UCSD-AML1 (cell line): ENCODE measurements around the gene MICA.
"Not testable (repeated sequence)": the region's sequence is repeated elsewhere in the genome, so short reads cannot be mapped to it uniquely, and the experiment has no call there.

Source experiments
- DNase-seq: peaks from one replicate; lab custom pipeline; 2025; ENCODE audit not compliant: unreplicated experiment; lab: John Stamatoyannopoulos, UW

MICA gene

GRCh38 chr6:31412506-31412905 lies 9.1 kb downstream of the MICA start:
- no peak for DNase-seq

GRCh38 chr6:31414148-31414770 lies 10.9 kb downstream of the MICA start:
- not testable (repeated sequence) for DNase-seq

- DNase-seq: no peak
These were observed 11.4 kb downstream of the MICA start for GRCh38 chr6:31414771-31415265.

GRCh38 chr6:31416394-31417014 lies 13.1 kb downstream of the MICA start:
- DNase-seq: no peak

- no peak for DNase-seq
These were observed 14.9 kb downstream of the MICA start for GRCh38 chr6:31418251-31418650.

- no peak for DNase-seq
These were observed 16.4 kb downstream of the MICA start for GRCh38 chr6:31419842-31420241.

GRCh38 chr6:31420546-31420945 lies 17.2 kb downstream of the MICA start:
- DNase-seq: no peak

GRCh38 chr6:31422587-31422986 lies 19.2 kb downstream of the MICA start:
- DNase-seq: no peak

GRCh38 chr6:31423550-31423949 lies 20.2 kb downstream of the MICA start:
- DNase-seq: no peak

GRCh38 chr6:31426395-31427354 lies 23.3 kb downstream of the MICA start:
- DNase-seq: no peak

GRCh38 chr6:31430449-31430848 lies 27.1 kb downstream of the MICA start:
- no peak for DNase-seq

GRCh38 chr6:31435051-31435450 lies 31.7 kb downstream of the MICA start:
- DNase-seq: not testable (repeated sequence)

- no peak for DNase-seq
These were observed 34.8 kb downstream of the MICA start for GRCh38 chr6:31438222-31438621.

GRCh38 chr6:31438677-31439076 lies 35.3 kb downstream of the MICA start:
- no peak for DNase-seq

GRCh38 chr6:31441365-31442267 lies 38.2 kb downstream of the MICA start:
- peak; percentile 73 for DNase-seq

- no peak for DNase-seq
These were observed 43.1 kb downstream of the MICA start for GRCh38 chr6:31446481-31446880.

- DNase-seq: not testable (repeated sequence)
These were observed 43.8 kb downstream of the MICA start for GRCh38 chr6:31446999-31447789.

GRCh38 chr6:31450751-31451150 lies 47.4 kb downstream of the MICA start:
- no peak for DNase-seq

- no peak for DNase-seq
These were observed 49.5 kb downstream of the MICA start for GRCh38 chr6:31452859-31453258.

- no peak for DNase-seq
These were observed 49.9 kb downstream of the MICA start for GRCh38 chr6:31453259-31453658.
